Brain microvascular endothelial cell (primary cell): Measurements from ENCODE around the gene ATF7.

ENCODE experiments used
- DNase-seq: peaks from one replicate; pipeline ENCODE4 v3.0.0-alpha.2; 2020
- H3K27ac ChIP-seq: fragments of 250-450 bp; sonication (Bioruptor Pico); 2 replicates; pipeline ENCODE4 v1.5.1; 2020; ENCODE audit warnings: mild to moderate bottlenecking, moderate library complexity
- H3K27me3 ChIP-seq: fragments of 250-450 bp; sonication (Bioruptor Pico); replicated peaks from 2 replicates; pipeline ENCODE4 v1.5.1; 2020; ENCODE audit warnings: mild to moderate bottlenecking
- H3K36me3 ChIP-seq: fragments of 250-450 bp; sonication (Bioruptor Pico); replicated peaks from 2 replicates; pipeline ENCODE4 v1.5.1; 2020; ENCODE audit warnings: mild to moderate bottlenecking
- H3K4me3 ChIP-seq: 2 replicates; pipeline ENCODE4 v1.5.1; 2011; ENCODE audit warnings: low read depth, mild to moderate bottlenecking, control low read depth, low read length, moderate library complexity
- CTCF ChIP-seq: IDR thresholded peaks from 2 replicates; pipeline ENCODE4 v1.5.1; 2011; ENCODE audit warnings: low read depth, mild to moderate bottlenecking, moderate library complexity, low read length, control low read depth, inconsistent platforms; ENCODE audit errors: missing control alignments
- in situ Hi-C: cut with HindIII; loops from 2 replicates; pipeline ENCODE4 v1.10.0; 2017; ENCODE audit warnings: low sequenced_read_pairs, low pct_ligation_motif_present

Gene ATF7

DNA sequence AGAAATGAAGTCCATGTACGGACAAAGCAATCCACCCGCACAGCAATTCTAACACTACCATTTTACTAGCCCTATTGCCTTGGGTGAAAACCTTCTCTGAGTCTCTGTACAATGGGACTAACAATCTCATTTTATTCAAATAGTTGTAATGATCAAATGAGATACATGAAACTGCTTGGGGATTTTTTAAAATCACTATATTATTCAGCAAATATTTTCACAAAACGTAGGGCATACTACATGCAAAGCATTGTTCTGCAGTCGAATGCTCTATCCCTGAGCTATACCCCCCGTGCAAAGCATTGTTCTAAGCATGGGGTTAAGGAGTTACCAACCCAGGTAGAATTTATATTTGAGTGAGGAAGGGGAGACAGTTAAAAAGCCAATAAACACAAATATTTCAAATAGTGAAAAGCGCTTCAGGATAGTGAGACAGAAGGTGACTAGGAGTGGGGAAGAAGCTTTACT, 554 bp upstream of the ATF7 start:
- no peak overlapping the region for H3K27ac ChIP-seq
- DNase-seq: no peak
- in situ Hi-C loops: no loop called here

DNA sequence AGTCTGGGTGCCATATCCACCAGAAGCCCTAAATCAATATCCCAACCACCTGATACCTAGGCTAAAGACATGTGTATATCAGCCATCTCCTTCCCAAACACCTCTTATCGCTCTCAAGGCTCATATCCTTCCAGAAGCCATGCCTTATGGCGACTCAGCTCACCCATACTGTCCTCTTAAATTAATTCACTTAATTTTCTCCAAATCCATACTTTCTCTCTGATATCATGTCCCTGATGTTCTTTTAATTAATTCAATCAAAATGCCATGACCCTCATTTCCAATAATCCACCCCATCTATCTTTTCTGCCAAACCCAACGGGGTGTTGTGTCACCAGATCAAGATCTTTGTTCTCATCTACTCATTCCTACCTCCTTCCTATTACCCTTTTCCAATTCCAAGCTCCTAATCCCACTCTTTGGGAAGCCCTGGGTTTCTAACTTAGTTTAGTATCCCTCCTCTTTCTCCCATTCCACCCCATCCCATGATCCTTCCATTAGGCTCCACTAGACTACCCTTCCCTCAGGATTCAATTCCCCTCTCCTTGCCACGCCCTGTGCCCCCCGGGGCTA, 723 bp downstream of the ATF7 start:
- no peak for TF ChIP-seq CTCF
- H3K27ac ChIP-seq: peak overlapping the region; percentile 95
- in situ Hi-C loops: no loop called here
- DNase-seq: no peak
- H3K4me3 ChIP-seq: peak overlapping the region; percentile 83
- no peaks in the 10 kb centered on the region for H3K27me3 ChIP-seq
- no peaks in the 10 kb centered on the region for H3K36me3 ChIP-seq

More for the DNA sequence above, 554 bp upstream of the ATF7 start:
- no peak for TF ChIP-seq CTCF
- H3K36me3 ChIP-seq: no peaks in the 10 kb centered on the region
- H3K4me3 ChIP-seq: peak overlapping the region; percentile 83
- H3K27me3 ChIP-seq: no peaks in the 10 kb centered on the region

DNA sequence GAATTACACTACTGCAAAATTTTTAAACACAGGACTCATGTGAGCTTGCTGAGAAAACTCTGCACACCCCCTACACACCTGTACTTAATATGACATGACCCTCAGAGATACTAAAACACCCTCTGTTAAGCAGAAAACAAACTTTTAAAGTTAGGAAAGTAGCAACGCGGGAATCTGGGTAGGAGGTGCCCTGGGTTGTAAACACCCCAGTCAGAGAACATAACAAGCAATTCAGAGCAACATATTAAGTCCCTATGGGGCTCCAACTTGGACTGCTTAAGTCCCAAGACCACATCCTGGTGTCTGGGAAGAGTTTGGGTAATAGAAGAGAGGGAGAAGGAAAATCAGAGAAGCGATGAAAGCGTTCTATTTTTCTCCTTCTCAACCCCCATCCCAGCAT, 1.2 kb downstream of the ATF7 start:
- in situ Hi-C loops: no loop called here
- Histone ChIP-seq H3K27me3 (no peaks in the 10 kb centered on the region), H3K4me3 (peak overlapping the region; percentile 83), H3K36me3 (no peaks in the 10 kb centered on the region), H3K27ac (no peak overlapping the region)
- TF ChIP-seq CTCF: no peak
- DNase-seq: no peak

DNA sequence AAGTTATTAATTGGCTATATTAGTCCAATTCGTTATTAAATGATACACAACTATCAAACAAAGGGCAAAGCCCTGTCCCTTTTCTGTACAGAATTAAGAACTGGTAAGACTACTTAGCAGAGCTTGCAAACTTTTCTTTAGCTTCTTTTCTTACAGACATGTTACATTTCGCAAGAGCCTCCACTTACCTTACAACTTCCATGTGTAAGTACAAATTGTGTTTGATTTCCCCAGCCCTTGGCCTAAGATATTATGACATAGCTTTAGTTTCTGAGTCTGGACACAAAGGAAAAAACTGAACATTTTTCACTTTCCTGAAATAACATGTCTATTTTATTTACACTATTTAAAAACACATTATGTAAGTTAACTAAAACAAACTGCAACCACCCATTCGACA, 1.7 kb downstream of the ATF7 start:
- TF ChIP-seq CTCF: no peak
- peak overlapping the region; percentile 83 for H3K4me3 ChIP-seq
- no peak for DNase-seq
- H3K27ac ChIP-seq: no peak overlapping the region
- in situ Hi-C loops: no loop called here
- no peaks in the 10 kb centered on the region for H3K36me3 ChIP-seq
- no peaks in the 10 kb centered on the region for H3K27me3 ChIP-seq

DNA sequence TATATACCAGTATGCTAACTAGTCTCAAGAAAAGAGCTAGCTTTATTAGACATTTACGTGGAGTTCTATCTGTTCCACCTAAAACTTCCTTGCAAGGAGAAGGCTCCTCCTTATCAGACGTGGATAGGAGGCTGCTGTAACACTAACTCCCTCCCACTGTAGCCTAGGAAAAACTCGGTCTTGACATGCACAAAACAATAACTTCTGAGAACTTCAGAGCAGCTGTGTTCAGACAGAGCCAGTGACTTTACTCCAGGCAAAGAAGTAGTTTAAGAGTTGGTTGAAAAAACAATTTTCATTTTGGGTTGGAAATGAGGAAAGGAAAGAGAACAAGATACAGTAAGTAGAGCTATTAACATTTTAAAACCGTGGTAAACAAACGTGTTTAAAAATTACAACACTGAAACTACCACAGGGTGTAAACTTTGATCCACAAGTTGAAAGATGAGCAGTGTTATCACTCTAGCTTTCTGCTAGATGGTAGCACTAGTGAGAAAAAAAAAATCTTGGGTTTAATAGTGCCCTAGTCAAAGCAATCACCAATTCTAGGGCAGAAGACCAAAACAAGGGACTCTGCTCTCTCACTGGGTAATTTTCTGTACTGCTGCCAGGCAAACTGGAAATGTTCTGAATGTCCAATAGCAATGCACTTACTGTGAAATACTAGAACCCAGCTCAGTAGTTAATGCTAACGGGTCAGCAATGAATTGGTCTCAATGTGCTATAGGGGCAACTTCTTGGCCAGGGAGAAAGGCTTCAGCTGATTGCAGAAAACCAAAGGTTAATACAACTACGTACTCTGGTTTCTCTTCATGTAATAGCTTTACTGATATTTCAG, 2.4 kb downstream of the ATF7 start:
- TF ChIP-seq CTCF: no peak
- Histone ChIP-seq H3K4me3 (peak overlapping the region; percentile 83), H3K27me3 (no peaks in the 10 kb centered on the region), H3K36me3 (no peaks in the 10 kb centered on the region), H3K27ac (peak overlapping the region; percentile 13)
- peak; percentile 52 for DNase-seq
- in situ Hi-C loops: no loop called here
